Measurements from ENCODE around the gene EEF2.
"Not testable (repeated sequence)": the region's sequence is repeated elsewhere in the genome, so short reads cannot be mapped to it uniquely, and the experiment has no call there.

Gene EEF2

GRCh38 chr19:3967983-3968382 lies 17.3 kb downstream of the EEF2 start:
- DNase-seq: not testable (repeated sequence)

- DNase-seq: no peak
Observed at GRCh38 chr19:3966051-3967017, 18.9 kb downstream of the EEF2 start.

GRCh38 chr19:3964256-3965194 lies 20.7 kb downstream of the EEF2 start:
- DNase-seq: no peak

- no peak for DNase-seq
Observed at GRCh38 chr19:3963458-3964255, 21.6 kb downstream of the EEF2 start.

GRCh38 chr19:3961007-3961406 lies 24.3 kb downstream of the EEF2 start:
- no peak for DNase-seq

- DNase-seq: no peak
Observed at GRCh38 chr19:3959766-3960131, 25.5 kb downstream of the EEF2 start.

GRCh38 chr19:3958836-3959765 lies 26.2 kb downstream of the EEF2 start:
- no peak for DNase-seq

- DNase-seq: no peak
Observed at GRCh38 chr19:3955688-3956087, 29.6 kb downstream of the EEF2 start.

GRCh38 chr19:3955276-3955675 lies 30.0 kb downstream of the EEF2 start:
- not testable (repeated sequence) for DNase-seq

GRCh38 chr19:3954107-3954506 lies 31.2 kb downstream of the EEF2 start:
- no peak for DNase-seq

- not testable (repeated sequence) for DNase-seq
Observed at GRCh38 chr19:3952755-3953276, 32.4 kb downstream of the EEF2 start.

GRCh38 chr19:3950871-3951861 lies 34.1 kb downstream of the EEF2 start:
- no peak for DNase-seq

GRCh38 chr19:3949997-3950859 lies 35.0 kb downstream of the EEF2 start:
- DNase-seq: no peak

GRCh38 chr19:3949294-3949693 lies 36.0 kb downstream of the EEF2 start:
- no peak for DNase-seq

- DNase-seq: not testable (repeated sequence)
Observed at GRCh38 chr19:3947316-3947933, 37.8 kb downstream of the EEF2 start.

- no peak for DNase-seq
Observed at GRCh38 chr19:3945838-3946237, 39.4 kb downstream of the EEF2 start.

GRCh38 chr19:3944018-3944721 lies 41.1 kb downstream of the EEF2 start:
- no peak for DNase-seq
